GM19397 (cell line): ENCODE measurements around the gene TTC28.
"Not testable (repeated sequence)": the region's sequence is repeated elsewhere in the genome, so short reads cannot be mapped to it uniquely, and the experiment has no call there.

Experiments used
- ATAC-seq: cut with Tn5 transposase; IDR thresholded peaks from one replicate; pipeline ENCODE4 v1.9.1; 2021; ENCODE audit warnings: mild to moderate bottlenecking, moderate library complexity; ENCODE audit not compliant: unreplicated experiment

Gene TTC28

GRCh38 chr22:28505416-28506149 lies 174.1 kb downstream of the TTC28 start:
- ATAC-seq, result no peak

GRCh38 chr22:28500006-28500405 lies 179.6 kb downstream of the TTC28 start:
- no peak for ATAC-seq

GRCh38 chr22:28498044-28498443 lies 181.6 kb downstream of the TTC28 start:
- ATAC-seq, result no peak

GRCh38 chr22:28497188-28497587 lies 182.5 kb downstream of the TTC28 start:
- ATAC-seq, result no peak

GRCh38 chr22:28491289-28491688 lies 188.4 kb downstream of the TTC28 start:
- not testable (repeated sequence) for ATAC-seq

- no peak for ATAC-seq
Measured at GRCh38 chr22:28488825-28489224, 190.8 kb downstream of the TTC28 start.

- ATAC-seq, result no peak
Measured at GRCh38 chr22:28484662-28485061, 195.0 kb downstream of the TTC28 start.

GRCh38 chr22:28481725-28482124 lies 197.9 kb downstream of the TTC28 start:
- no peak for ATAC-seq

- no peak for ATAC-seq
Measured at GRCh38 chr22:28480000-28480715, 199.5 kb downstream of the TTC28 start.

- no peak for ATAC-seq
Measured at GRCh38 chr22:28478564-28478963, 201.1 kb downstream of the TTC28 start.

- ATAC-seq, result no peak
Measured at GRCh38 chr22:28477556-28477955, 202.1 kb downstream of the TTC28 start.

- no peak for ATAC-seq
Measured at GRCh38 chr22:28474330-28474729, 205.3 kb downstream of the TTC28 start.

- ATAC-seq, result no peak
Measured at GRCh38 chr22:28473258-28473657, 206.4 kb downstream of the TTC28 start.

- ATAC-seq, result not testable (repeated sequence)
Measured at GRCh38 chr22:28467055-28467454, 212.6 kb downstream of the TTC28 start.

GRCh38 chr22:28466399-28466798 lies 213.2 kb downstream of the TTC28 start:
- ATAC-seq, result no peak

GRCh38 chr22:28465841-28466240 lies 213.8 kb downstream of the TTC28 start:
- ATAC-seq, result no peak

GRCh38 chr22:28464127-28464526 lies 215.5 kb downstream of the TTC28 start:
- ATAC-seq, result no peak

- not testable (repeated sequence) for ATAC-seq
Measured at GRCh38 chr22:28463408-28463807, 216.2 kb downstream of the TTC28 start.

- ATAC-seq, result no peak
Measured at GRCh38 chr22:28462901-28463300, 216.7 kb downstream of the TTC28 start.

- no peak for ATAC-seq
Measured at GRCh38 chr22:28462041-28462440, 217.6 kb downstream of the TTC28 start.

GRCh38 chr22:28454431-28455064 lies 225.1 kb downstream of the TTC28 start:
- no peak for ATAC-seq

GRCh38 chr22:28450109-28450508 lies 229.5 kb downstream of the TTC28 start:
- no peak for ATAC-seq
